Activated naive CD4-positive, alpha-beta T cell treated with anti-CD3 and anti-CD28 coated beads, Interleukin-2, amount 10 ng/mL, durations not matched to agents 7 days and 5 days (primary cell): ENCODE measurements around the gene PIGA.
A peak's percentile ranks its signal among the peaks of the same experiment; 100 is the strongest.

Experiments
- CTCF ChIA-PET: fragments of 350-600 bp; sonication (Branson Sonifier 250); formaldehyde crosslinking; loops from one replicate; lab custom pipeline; 2021; ENCODE audit warnings: antibody characterized with exemption; lab: Charles Lee
- DNase-seq: peaks from one replicate; pipeline ENCODE4 v3.0.0-alpha.2; 2020
- H3K27ac Mint-ChIP-seq: one replicate; pipeline ENCODE4 v1.8.0; 2021; ENCODE audit warnings: mild to moderate bottlenecking, moderate library complexity, mixed read lengths
- H3K27me3 Mint-ChIP-seq: one replicate; pipeline ENCODE4 v1.8.0; 2021; ENCODE audit warnings: mild to moderate bottlenecking, mixed read lengths
- H3K36me3 Mint-ChIP-seq: one replicate; pipeline ENCODE4 v1.8.0; 2021; ENCODE audit warnings: mixed read lengths
- H3K4me1 Mint-ChIP-seq: one replicate; pipeline ENCODE4 v1.8.0; 2021; ENCODE audit warnings: mixed read lengths
- H3K4me3 Mint-ChIP-seq: one replicate; pipeline ENCODE4 v1.8.0; 2021; ENCODE audit warnings: mild to moderate bottlenecking, moderate library complexity, mixed read lengths
- H3K9me3 Mint-ChIP-seq: one replicate; pipeline ENCODE4 v1.8.0; 2021; ENCODE audit warnings: mixed read lengths

PIGA gene, protein sequence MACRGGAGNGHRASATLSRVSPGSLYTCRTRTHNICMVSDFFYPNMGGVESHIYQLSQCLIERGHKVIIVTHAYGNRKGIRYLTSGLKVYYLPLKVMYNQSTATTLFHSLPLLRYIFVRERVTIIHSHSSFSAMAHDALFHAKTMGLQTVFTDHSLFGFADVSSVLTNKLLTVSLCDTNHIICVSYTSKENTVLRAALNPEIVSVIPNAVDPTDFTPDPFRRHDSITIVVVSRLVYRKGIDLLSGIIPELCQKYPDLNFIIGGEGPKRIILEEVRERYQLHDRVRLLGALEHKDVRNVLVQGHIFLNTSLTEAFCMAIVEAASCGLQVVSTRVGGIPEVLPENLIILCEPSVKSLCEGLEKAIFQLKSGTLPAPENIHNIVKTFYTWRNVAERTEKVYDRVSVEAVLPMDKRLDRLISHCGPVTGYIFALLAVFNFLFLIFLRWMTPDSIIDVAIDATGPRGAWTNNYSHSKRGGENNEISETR

DNA sequence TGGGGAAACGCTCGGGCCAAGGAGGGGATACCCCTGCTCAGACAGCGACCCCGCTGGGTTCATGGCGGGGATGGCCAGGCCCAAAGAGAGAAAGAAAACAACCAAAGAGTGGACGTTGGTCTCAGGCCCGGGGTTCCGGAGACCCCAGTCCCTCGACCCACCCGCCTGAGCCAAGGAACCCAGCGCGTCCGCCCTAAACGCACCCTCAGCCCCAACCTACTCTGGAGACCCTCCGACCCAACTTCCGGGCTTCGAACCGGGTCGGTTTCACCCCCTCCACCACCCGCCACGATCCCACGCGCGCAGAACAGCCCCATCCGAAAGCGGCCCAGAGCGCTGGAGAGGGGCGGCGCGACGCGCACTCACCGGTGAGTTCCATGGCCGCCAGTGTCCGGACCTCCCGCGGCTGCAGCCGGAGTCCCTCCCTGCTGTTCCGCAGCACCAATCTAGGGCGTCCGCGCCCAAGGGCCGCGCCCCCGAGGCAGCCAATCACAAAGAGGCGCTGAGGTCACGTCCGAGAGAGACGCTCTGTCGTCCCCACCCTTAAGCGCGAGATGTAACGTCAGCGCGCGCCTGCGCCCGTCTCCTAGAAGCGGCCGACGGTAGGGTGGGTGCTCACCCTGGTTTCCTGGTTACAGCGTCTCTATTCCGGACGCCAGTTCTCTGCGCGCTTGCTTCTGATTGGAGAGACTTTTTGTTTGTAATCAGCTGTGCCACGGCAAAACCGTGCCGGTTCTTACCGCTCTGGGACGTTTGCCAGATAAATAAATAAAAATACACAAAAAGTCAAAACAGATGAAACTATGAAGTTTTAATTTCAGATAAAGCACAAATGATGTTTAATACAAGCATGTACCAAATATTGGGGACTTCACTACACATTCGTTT lies at the start of gene PIGA:
Gene PIGA, minus strand, starts transcription at position 389 of the 888 bp plus-strand sequence. CDS start 3,593 bp downstream, outside the sequence.
- H3K27me3 Mint-ChIP-seq = no peaks in the 10 kb centered on the region

DNA sequence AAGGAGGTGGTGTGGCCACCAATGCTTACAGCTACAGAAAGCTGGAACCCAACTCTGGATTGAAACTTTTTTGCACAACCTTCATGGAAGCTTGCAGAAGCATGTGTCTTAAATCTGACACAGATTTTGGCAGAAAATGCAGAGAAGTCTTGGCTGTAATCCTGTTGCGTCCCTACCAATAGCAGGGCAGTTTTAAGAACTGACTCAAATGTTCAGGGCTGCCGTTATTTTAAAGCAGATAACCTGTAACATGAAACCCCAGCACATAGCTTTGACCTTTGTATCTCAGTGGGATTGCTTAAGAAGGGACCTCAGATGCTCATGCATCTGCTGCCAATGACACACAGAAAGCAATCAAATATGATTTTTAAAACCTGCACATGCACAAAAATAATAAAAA lies 49.0 kb upstream of the PIGA start, which contains the start of gene VEGFD:
Gene VEGFD, minus strand, starts transcription at position 110 of the 400 bp plus-strand sequence. CDS start 467 bp downstream, outside the sequence.
- H3K36me3 Mint-ChIP-seq = no peaks in the 10 kb centered on the region
- no peaks in the 10 kb centered on the region for H3K27me3 Mint-ChIP-seq
- no peak within 1 kb of the TSS for H3K4me3 Mint-ChIP-seq
- no peak for DNase-seq
- CTCF ChIA-PET = no interaction called here
- H3K4me1 Mint-ChIP-seq = no peaks in the 10 kb centered on the region
- no peak within 1 kb of the TSS for H3K27ac Mint-ChIP-seq
- no peaks in the 10 kb centered on the region for H3K9me3 Mint-ChIP-seq

More for the DNA sequence above, at the start of gene PIGA:
- peak; percentile 95 for DNase-seq
- Mint-ChIP-seq H3K4me1 (peaks cover 27% of the 10 kb centered on the region), H3K4me3 (peak within 1 kb of the TSS; percentile 88), H3K27ac (peak within 1 kb of the TSS; percentile 96), H3K36me3 (peaks cover 6% of the 10 kb centered on the region), H3K9me3 (no peaks in the 10 kb centered on the region)
- CTCF ChIA-PET = no interaction called here

DNA sequence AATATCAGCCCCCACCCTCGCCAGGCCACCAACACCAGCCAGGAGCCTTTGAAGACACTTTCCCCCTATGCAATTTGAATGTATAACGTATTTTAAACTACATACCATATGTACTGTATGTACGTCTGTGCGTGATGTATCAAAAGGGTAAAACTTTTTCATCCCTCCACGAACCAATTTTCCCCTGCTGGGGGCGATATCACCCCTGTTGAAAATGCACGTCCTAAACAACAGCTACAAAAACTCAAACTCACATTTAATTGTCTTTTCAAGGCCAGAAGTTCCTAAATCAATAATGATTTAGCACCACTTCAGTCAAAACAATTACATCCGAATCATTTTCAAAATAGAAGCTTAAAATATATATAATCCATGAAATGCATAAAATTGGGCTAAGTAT lies 47.5 kb upstream of the PIGA start:
- CTCF ChIA-PET = no interaction called here
- no peak for DNase-seq
- H3K36me3 Mint-ChIP-seq = no peaks in the 10 kb centered on the region
- H3K9me3 Mint-ChIP-seq = no peaks in the 10 kb centered on the region
- H3K27me3 Mint-ChIP-seq = no peaks in the 10 kb centered on the region
- no peak overlapping the region for H3K4me3 Mint-ChIP-seq
- no peak overlapping the region for H3K27ac Mint-ChIP-seq
- no peaks in the 10 kb centered on the region for H3K4me1 Mint-ChIP-seq

DNA sequence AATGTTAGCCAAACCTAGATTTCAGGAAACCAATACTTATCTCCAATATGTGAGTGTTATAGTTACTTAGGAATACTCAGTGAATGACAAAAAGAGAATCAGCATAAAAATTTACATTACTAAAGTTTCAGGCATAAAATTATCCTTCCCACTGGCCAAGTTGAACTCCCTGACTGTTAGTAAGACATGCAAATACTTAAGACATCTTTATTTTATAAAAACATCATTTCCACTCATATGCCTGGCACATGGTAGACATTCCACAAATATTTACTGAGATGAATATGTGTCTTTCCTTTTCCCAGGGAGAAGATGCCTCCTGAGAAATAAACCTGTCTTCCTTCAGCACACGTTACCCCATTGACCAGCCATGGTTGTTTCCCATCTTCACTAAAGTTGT lies 41.6 kb upstream of the PIGA start:
- no peak for DNase-seq
- Mint-ChIP-seq H3K27me3 (peaks cover 4% of the 10 kb centered on the region), H3K4me3 (no peak overlapping the region), H3K27ac (no peak overlapping the region), H3K4me1 (no peaks in the 10 kb centered on the region), H3K9me3 (no peaks in the 10 kb centered on the region), H3K36me3 (no peaks in the 10 kb centered on the region)
- CTCF ChIA-PET = no interaction called here

DNA sequence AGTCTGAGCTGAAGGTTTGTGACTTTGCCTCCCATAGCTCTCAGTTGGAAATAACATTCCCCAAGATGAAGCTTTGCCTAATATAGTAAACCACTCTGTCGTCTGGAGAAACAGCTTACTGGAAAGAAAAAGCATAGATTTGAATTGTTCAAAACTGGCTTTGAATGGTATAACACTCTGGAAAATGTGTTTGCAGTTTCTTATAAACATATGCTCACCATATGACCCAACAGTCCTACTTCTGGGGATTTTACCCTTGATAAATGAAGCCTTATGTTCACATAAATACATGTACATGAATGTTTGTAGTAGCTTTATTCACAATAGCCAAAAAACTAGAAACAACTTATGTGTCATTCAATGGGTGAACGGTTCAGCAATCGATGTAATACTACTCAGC lies 38.7 kb upstream of the PIGA start:
- Mint-ChIP-seq H3K4me3 (no peak overlapping the region), H3K27me3 (peaks cover 8% of the 10 kb centered on the region), H3K4me1 (no peaks in the 10 kb centered on the region), H3K27ac (no peak overlapping the region), H3K9me3 (no peaks in the 10 kb centered on the region), H3K36me3 (no peaks in the 10 kb centered on the region)
- CTCF ChIA-PET = no interaction called here
- no peak for DNase-seq

DNA sequence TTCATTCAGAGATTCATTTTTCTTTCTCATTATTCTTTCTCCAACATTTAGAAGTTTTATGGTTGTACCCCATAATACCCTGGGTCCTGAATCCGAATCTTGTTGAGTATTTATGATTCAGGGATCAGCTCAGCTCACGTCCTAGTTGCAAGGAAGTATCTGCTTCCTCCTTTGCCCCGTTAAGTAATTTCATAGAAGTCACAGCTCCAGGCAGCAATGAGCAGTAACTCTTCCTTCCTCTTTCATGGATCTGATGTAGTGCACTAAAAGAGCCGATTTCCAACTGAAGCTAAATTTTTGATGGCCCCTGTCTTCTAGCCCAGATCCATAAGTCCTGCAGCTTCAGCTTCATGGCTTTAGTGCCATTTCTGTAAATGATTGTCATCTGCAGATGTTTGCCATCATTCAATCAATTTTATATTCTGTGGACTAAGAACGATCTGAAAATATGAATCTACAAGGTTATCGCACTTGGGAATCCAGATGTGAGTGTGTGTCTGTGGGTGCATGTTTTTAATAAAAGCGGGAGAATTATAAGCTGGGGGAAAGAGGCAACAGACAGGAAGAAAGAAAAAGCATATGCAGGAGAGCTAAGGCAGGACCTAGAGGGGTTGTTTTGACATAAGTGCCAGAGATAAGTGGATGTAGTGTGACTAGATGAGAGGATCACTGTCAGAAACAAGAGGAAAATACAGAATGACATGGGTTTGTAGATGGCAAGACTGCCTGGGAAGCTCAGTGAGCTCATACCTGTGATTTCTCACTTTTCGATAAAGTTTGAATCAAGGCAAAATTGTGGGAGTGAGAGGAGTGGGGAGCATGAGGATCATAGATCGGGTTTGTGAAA lies 31.4 kb upstream of the PIGA start:
- H3K4me1 Mint-ChIP-seq = no peaks in the 10 kb centered on the region
- no peaks in the 10 kb centered on the region for H3K36me3 Mint-ChIP-seq
- no peak overlapping the region for H3K4me3 Mint-ChIP-seq
- CTCF ChIA-PET = no interaction called here
- no peak overlapping the region for H3K27ac Mint-ChIP-seq
- H3K27me3 Mint-ChIP-seq = peaks cover 17% of the 10 kb centered on the region
- no peak for DNase-seq
- H3K9me3 Mint-ChIP-seq = no peaks in the 10 kb centered on the region

DNA sequence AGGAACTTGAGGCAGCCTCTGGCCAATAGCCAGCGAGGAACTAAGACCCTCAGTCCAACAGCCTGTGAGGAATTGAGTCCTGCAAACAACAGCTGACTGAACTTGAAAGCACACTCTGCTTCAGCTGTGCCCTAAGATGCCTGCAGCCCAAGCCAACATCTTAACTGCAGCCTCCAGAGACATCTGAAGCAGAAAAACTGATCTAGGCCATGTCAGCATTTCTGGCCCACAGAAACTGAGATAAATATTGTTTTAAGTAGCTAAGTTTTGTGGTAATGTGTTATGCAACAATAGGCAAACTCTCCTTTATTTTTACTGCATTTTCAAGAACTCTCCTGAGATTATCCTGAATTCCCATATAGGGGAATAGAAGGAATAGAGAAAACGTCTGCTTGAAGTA lies 24.4 kb upstream of the PIGA start:
- H3K36me3 Mint-ChIP-seq = no peaks in the 10 kb centered on the region
- H3K27ac Mint-ChIP-seq = peak overlapping the region; percentile 33
- DNase-seq = no peak
- no peak overlapping the region for H3K4me3 Mint-ChIP-seq
- CTCF ChIA-PET = no interaction called here
- H3K4me1 Mint-ChIP-seq = no peaks in the 10 kb centered on the region
- H3K27me3 Mint-ChIP-seq = no peaks in the 10 kb centered on the region
- H3K9me3 Mint-ChIP-seq = no peaks in the 10 kb centered on the region

DNA sequence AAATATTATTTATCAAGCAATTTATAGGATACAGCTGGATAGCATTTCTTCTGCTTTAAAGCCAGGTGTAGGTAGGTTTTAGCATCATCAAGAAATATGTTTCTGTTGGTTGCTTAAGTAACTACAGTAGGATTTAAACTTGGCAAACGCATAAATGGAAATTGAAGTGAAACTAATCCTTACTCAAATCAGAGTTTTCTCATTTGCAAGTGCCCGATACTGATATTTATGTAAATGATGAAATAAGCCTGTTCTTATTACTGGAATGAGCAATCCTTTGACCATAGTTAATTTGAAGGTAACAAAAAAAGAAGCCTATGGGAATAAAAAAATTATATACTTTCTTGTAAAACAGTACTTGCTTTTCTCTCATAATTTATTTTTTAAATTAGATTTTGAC lies 23.2 kb upstream of the PIGA start:
- DNase-seq = no peak
- no peaks in the 10 kb centered on the region for H3K27me3 Mint-ChIP-seq
- H3K36me3 Mint-ChIP-seq = no peaks in the 10 kb centered on the region
- no peak overlapping the region for H3K4me3 Mint-ChIP-seq
- CTCF ChIA-PET = no interaction called here
- H3K9me3 Mint-ChIP-seq = no peaks in the 10 kb centered on the region
- no peaks in the 10 kb centered on the region for H3K4me1 Mint-ChIP-seq
- H3K27ac Mint-ChIP-seq = no peak overlapping the region

DNA sequence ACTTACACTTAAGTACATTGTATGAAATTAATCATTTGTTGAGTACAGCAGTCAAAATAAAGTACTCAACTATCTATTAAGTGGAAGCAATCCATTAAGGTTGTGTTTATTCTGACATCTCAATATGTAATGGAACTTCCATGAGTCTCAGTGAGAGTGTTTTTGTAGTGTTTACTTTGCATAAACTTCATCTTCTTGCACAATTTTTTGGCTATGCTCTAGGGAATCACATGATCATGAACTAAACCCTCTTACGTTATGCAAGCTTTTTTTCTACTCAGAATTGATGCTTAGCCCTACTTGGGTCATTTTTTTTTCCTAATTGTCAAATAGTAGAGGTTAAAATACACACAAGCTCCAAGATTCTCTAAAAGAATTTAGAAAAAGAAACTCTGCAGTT lies 21.1 kb upstream of the PIGA start:
- no peak overlapping the region for H3K4me3 Mint-ChIP-seq
- DNase-seq = no peak
- H3K27me3 Mint-ChIP-seq = no peaks in the 10 kb centered on the region
- no peak overlapping the region for H3K27ac Mint-ChIP-seq
- H3K9me3 Mint-ChIP-seq = no peaks in the 10 kb centered on the region
- no peaks in the 10 kb centered on the region for H3K36me3 Mint-ChIP-seq
- no peaks in the 10 kb centered on the region for H3K4me1 Mint-ChIP-seq
- CTCF ChIA-PET = no interaction called here

DNA sequence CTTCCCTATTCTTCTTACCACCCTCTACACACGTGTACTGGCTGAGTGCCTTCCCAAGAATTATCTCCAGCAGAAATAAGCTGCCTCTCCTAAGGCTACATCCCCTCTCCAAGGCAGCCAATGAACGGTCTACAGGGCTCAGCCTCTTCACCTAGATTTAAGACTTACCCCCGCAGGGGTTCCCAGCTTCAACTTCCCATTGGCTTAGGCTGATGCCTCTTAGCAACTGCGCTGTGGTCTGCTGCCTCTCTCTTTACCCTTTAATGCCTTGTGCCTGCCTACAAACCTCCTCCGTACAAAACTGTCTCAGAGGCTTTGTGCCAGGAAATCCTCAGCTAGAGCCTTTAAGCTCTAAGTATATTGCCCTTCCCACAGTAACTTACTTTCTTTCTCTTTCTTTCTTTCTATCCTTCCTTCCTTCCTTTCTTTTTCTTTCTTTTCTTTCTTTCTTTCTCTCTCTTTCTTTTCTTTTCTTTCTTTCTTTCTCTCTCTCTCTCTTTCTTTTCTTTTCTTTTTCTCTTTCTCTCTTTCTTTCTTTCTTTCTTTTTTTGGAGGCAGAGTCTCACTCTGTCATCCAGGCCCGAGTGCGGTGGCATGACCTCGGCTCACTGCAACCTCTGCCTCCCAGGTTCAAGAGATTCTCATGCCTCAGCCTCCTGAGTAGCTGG lies 15.1 kb upstream of the PIGA start:
- no peak for DNase-seq
- no peaks in the 10 kb centered on the region for H3K4me1 Mint-ChIP-seq
- no peaks in the 10 kb centered on the region for H3K36me3 Mint-ChIP-seq
- no peaks in the 10 kb centered on the region for H3K9me3 Mint-ChIP-seq
- H3K27me3 Mint-ChIP-seq = no peaks in the 10 kb centered on the region
- CTCF ChIA-PET = interaction anchor here (2.0 kb wide), 1 partner anchor 11 kb away, joined by 5 read pairs; no protein-coding TSS in a partner anchor
- H3K27ac Mint-ChIP-seq = no peak overlapping the region
- no peak overlapping the region for H3K4me3 Mint-ChIP-seq

DNA sequence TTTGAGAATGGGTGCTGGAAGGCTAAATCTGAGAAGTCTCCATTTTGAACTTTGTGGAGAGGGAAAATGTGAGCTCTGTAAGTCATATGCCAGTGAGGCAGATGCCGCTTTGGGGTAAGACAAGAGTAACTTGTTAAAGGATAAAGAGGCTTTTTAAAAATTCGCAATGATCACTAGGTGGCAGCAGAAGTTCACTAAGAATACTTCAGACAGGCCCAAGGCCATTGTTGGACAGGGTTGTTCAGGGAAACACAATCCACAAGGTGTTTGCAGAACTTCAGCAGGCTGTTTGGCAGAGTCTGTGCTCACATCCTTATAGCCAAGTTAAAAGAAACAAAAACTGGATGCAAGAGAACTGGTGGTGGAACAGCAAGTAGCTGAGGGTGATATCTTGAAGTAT lies 13.7 kb upstream of the PIGA start:
- peak; percentile 20 for DNase-seq
- no peak overlapping the region for H3K4me3 Mint-ChIP-seq
- no peaks in the 10 kb centered on the region for H3K4me1 Mint-ChIP-seq
- no peaks in the 10 kb centered on the region for H3K36me3 Mint-ChIP-seq
- H3K9me3 Mint-ChIP-seq = no peaks in the 10 kb centered on the region
- no peaks in the 10 kb centered on the region for H3K27me3 Mint-ChIP-seq
- H3K27ac Mint-ChIP-seq = no peak overlapping the region
- CTCF ChIA-PET = interaction anchor here (0.7 to 2.0 kb wide), 4 partner anchors 10 to 119 kb away, joined by 5 to 7 read pairs (median 5); no protein-coding TSS in a partner anchor

DNA sequence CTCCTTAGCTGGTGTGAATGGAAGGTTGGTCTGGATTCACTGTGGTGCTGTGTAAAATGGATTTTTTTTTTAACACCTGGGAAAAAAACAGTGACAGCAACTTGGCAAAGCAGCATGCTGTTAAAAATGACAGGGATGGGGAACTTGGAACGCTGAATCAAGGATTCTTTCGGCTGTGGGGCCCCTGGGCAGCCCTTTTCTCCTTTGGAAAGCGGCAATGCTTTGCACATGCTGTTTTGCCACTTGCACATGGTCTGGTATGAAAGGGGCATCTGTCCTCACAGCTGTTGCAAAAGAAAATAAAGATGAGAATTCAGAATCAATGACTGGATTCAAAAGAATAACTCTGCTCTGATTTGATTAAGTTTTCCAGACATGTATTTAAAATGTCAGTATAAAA lies 10.7 kb upstream of the PIGA start:
- CTCF ChIA-PET = interaction anchor here (1.2 kb wide), 1 partner anchor 45 kb away, joined by 3 read pairs; no protein-coding TSS in a partner anchor
- DNase-seq = no peak
- Mint-ChIP-seq H3K36me3 (no peaks in the 10 kb centered on the region), H3K27me3 (peaks cover 8% of the 10 kb centered on the region), H3K4me1 (no peaks in the 10 kb centered on the region), H3K9me3 (no peaks in the 10 kb centered on the region), H3K27ac (no peak overlapping the region), H3K4me3 (no peak overlapping the region)

DNA sequence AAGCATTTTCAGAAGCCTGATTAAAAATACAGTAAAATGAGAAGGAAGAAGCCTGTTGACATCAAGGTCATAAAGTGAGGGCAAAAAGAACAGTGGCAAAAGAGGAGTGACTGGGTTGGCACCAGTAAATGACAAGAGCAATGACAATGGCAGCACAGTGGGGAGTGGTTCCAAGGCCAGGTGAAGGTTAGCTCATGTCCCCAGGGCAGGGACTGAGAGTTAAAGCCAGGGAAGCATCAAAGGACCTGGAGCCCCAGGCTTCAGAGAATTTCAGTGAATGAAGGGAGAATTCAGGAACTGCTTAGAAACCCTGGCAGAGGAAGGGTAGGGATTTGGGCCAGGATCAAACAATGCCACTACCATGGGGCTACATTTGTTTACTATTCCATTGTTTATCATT lies 8.8 kb upstream of the PIGA start:
- Mint-ChIP-seq H3K9me3 (no peaks in the 10 kb centered on the region), H3K4me3 (no peak overlapping the region)
- CTCF ChIA-PET = no interaction called here

More for the DNA sequence above, 8.8 kb upstream of the PIGA start:
- no peaks in the 10 kb centered on the region for H3K4me1 Mint-ChIP-seq
- peaks cover 9% of the 10 kb centered on the region for H3K27me3 Mint-ChIP-seq
- no peaks in the 10 kb centered on the region for H3K36me3 Mint-ChIP-seq
- H3K27ac Mint-ChIP-seq = no peak overlapping the region
- DNase-seq = no peak
